NCI-H2227 treated with DMSO at 0.1 percent for 48 hours (cell line): ENCODE results near the gene STAG3.
"Not testable (repeated sequence)": the region's sequence is repeated elsewhere in the genome, so short reads cannot be mapped to it uniquely, and the experiment has no call there.

Experiments
- DNase-seq: peaks from one replicate; lab custom pipeline; 2025; lab: John Stamatoyannopoulos, UW

Gene STAG3

GRCh38 chr7:100174582-100174981 is 3.1 kb upstream of the STAG3 start:
- DNase-seq: no peak

- DNase-seq: no peak
Observed at GRCh38 chr7:100175296-100175935, 2.3 kb upstream of the STAG3 start.

DNA sequence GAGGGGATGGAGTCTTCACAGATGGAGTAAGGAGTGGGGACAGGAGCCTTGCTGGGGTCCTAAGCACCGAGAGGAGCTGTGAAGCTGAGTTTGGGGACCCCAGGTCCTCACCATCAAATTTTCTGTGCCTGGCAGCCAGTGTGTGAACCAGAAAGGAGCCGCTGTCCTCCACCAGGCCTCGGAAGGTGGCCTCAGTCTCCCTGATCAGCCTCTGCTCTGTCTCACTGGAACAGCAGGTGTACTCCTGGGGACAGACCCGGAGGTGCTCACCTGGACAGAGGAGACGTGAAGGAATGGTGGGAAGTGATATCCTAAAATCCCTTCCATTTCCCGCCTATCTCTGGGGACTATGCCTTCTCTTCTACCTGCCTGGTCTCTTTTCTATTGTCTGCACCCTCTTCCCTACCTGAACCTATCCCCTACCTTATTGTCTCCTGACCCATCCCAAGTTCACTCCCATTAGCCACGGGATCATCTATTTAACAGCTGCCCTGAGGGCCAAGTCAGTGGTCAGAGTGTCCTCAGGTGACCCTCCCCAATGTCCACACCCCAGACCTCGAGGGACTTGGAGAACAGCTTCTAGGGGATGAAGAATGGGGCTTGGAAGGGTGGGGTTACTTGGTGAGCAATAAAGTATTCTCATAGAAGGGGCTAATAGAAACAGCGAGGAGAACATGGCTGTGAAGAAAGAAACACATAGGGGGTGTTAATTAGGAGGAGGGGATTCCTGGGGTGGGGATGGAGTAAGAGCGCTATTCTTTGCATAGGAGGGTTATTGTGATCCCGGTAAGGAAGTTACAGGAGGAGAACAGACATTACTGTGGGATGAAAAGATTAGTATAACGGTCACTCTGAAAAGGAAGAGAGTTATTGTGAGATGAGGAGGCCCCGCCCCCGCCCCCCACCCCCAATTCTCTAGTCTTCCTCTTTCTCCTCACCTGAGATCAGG is 1.3 kb upstream of the STAG3 start:
- DNase-seq: no peak

- not testable (repeated sequence) for DNase-seq
Observed at GRCh38 chr7:100180084-100180483, 2.4 kb downstream of the STAG3 start.

- DNase-seq: not testable (repeated sequence)
Observed at GRCh38 chr7:100182616-100183015, 4.9 kb downstream of the STAG3 start.

DNA sequence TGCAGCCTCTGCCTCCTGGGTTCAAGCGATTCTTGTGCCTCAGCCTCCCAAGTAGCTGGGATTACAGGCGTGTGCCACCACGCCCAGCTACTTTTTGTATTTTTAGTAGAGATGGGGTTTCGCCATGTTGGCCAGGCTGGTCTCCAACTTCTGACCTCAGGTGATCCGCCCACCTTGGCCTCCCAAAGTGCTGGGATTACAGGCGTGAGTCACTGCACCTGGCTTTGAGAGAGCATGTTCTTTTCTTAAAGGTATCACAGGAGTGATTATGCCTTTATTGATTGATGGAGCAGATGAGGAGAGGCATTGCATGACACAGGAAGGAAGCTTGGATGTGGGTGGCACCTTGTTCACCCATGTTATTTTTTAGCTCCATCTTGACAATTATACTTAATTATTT is 5.4 kb downstream of the STAG3 start:
- DNase-seq: not testable (repeated sequence)

DNA sequence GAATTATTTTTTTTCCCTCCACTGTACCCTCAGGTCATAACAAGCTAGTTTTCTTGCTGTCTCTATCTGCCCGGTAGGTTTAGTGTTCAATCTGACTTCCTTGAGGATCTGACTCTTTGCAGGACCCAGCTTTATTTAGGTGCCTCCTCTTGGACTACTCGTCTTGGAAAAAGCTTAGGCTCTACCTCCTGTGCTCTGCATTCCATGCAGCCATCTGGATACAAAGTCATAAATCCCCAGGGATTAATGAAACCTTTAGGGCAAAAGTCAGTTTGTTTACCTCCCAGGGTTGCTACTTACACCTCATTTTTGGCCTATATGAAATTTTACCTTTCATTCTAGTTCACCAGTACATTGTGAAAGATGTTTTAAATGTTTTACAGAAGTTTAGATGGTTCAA is 8.0 kb downstream of the STAG3 start:
- no peak for DNase-seq

- no peak for DNase-seq
Observed at GRCh38 chr7:100189061-100189460, 11.3 kb downstream of the STAG3 start.

GRCh38 chr7:100190048-100190711 is 12.5 kb downstream of the STAG3 start:
- DNase-seq: peak; percentile 47

DNA sequence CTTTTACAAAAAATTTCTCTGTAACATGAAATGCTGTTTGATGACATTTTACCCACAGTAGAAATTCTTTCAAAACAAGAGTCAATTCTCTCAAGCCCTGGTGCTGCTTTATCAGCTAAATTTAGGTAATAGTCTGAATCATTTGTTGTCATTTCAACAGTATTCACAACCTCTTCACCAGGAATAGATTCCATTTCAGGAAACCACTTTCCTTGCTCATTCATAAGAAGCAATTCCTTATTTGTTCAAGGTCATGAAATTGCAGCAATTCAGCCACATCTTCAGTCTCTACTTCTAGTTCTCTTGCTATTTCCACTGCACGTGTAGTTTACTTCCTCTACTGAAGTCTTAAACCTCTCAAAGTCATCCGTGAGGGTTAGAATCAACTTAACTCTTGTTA is 14.1 kb downstream of the STAG3 start:
- DNase-seq: no peak

- DNase-seq: not testable (repeated sequence)
Observed at GRCh38 chr7:100192281-100192862, 14.7 kb downstream of the STAG3 start.

- DNase-seq: no peak
Observed at GRCh38 chr7:100192969-100193368, 15.3 kb downstream of the STAG3 start.

- no peak for DNase-seq
Observed at GRCh38 chr7:100195222-100195621, 17.5 kb downstream of the STAG3 start.

- DNase-seq: not testable (repeated sequence)
Observed at GRCh38 chr7:100195901-100196322, 18.2 kb downstream of the STAG3 start.

DNA sequence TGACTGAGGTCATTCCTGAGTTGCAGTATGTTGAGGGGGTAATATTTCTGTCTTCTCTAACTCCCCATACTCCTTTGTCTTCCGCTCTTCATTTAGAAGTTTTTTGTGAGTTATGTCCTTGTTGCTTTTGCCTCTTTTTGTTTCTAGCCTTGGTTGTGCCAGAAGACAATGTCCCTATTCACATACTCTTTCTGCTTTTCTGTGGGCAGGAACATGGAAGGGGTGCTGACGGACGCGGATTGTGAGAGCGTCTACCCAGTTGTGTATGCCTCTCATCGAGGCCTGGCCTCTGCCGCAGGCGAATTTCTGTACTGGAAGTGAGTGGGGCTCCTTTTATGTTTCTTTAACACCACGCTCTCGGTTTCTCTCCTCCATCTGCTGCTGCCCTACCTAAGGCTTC is 20.5 kb downstream of the STAG3 start:
- no peak for DNase-seq

GRCh38 chr7:100200693-100201092 is 23.0 kb downstream of the STAG3 start:
- DNase-seq: no peak

GRCh38 chr7:100204454-100204853 is 26.7 kb downstream of the STAG3 start:
- no peak for DNase-seq

GRCh38 chr7:100208911-100209408 is 31.2 kb downstream of the STAG3 start:
- DNase-seq: no peak

- no peak for DNase-seq
Observed at GRCh38 chr7:100209493-100209892, 31.8 kb downstream of the STAG3 start.

DNA sequence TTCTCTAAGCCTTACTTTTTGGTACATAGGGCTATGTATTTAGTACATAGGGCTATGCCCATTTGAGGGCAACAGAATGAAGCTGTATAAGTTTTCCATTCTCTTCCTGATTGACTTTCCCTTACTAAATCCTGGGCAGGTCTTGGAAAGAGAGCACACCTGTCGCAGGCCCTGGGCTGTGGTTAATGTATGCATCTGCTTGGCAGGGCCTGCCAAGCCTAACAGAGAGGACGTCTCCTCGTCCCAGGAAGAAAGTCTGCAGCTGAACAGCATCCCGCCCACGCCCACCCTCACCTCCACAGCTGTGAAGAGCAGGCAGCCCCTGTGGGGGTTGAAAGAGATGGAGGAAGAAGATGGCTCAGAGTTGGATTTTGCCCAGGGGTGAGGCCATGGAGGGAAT is 33.1 kb downstream of the STAG3 start:
- DNase-seq: no peak

GRCh38 chr7:100211342-100211780 is 33.6 kb downstream of the STAG3 start:
- DNase-seq: no peak
